ENCODE results near the gene JPT2.

The JPT2 gene

DNA sequence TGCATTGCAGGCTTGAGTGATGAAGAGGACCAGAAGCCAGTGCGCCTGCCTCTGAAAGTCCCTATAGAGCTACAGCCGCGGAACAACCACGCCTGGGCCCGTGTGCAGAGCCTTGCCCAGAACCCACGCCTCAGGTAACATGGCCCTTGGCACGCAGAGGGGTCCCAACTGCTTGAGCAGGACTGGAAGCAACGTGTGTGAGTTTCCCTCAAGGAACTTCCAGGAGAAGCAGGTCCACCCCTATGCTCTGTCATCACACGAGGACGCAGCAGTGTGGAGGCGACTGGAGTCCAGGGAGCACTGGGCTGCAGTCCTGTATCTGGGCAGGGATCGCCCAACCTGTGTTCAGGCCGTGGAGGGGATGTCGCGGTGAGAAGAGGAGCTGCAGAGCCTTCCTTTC lies 25.1 kb upstream of the JPT2 start:
- no peak for DNase-seq

DNA sequence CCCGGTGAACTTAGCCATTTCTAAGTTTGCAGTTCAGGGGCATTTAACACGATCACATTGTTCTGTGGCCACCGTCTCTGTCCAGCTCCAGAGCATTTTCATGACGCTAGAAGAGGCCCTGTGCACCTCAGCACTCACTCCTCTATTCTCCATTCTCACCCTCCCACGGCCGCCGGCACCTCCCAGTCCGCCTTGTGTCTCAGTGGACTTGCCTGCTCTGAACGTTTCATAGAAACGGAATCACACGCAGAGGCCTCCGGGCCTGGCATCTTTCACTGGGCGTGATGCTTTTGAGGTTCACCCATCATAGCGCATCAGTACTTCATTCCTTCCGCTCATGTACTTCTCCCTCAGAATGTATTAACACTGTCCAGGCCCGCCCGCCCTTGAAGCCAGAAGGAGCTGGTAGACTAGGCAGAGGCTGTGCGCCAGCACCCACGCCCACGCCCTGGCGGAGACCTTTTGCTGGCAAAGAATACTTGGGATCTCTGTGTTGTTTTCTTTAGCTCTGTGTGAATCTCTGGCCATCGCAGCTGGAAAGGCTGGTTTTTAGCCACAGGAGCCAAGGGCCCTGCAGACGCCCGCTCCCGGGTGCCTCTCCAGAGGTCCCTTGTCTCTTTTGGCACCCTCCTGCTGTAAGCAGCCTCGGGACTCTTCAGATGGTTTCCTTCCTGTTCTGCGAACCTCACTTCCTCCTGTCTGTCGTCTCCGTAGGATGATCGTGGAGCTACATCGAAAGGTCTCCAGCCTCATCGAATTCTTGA lies 23.4 kb upstream of the JPT2 start:
- no peak for DNase-seq

DNA sequence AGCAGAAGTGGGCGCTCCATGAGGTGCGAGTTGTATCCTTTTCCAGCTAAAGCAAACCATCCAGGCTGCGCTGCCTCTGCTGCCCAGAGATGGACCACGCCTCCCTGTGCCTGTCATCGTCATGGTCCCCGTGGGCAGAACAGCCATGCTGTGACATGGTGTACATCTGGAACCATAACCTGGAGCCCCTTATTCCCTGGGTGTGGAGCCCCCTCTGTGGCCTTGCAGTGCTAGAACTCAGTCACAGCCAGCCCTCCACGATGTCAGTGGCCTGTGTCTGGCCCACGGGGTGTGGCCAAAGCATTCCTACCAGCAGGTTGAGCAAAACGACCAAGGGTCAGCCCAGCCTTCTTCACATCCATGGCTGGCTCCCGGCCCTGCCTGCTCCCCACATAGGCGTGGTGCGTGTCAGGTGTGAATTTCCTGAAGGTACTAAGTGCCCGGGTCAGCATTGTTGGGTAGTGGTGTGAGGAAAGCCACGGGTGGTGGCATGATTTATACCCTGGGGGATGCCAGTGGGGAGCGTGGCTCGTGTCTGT lies 22.7 kb upstream of the JPT2 start:
- no peak for DNase-seq

DNA sequence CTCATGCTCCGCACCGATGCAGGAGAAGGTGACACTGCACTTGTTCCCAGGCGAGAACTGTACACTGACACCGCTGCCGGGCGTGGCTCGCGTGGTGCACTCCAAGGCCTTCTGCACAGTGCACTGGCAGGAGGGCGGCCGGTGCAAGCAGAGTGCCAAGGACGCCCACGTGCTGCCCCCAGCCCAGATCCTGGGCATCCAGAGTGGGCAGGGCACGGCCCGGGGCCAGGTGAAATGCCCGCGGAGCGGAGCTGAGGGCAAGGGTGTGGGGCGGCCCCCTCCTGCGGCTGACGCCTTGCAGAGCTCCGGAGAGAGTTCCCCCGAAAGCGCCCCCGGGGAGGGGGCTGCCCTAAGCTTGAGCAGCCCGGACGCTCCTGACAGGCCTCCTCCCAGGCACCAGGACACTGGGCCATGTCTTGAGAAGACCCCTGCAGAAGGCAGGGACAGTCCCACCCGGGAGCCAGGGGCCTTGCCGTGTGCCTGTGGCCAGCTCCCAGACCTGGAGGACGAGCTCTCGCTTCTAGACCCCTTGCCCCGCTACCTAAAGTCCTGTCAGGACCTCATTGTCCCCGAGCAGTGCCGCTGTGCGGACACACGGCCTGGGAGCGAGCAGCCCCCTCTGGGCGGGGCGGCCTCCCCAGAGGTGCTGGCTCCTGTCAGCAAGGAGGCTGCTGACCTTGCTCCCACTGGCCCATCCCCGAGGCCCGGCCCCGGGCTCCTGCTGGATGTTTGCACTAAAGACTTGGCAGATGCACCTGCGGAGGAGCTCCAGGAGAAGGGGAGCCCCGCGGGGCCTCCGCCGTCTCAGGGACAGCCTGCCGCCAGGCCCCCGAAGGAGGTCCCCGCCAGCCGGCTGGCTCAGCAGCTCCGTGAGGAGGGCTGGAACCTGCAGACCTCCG lies 21.9 kb upstream of the JPT2 start:
- no peak for DNase-seq

DNA sequence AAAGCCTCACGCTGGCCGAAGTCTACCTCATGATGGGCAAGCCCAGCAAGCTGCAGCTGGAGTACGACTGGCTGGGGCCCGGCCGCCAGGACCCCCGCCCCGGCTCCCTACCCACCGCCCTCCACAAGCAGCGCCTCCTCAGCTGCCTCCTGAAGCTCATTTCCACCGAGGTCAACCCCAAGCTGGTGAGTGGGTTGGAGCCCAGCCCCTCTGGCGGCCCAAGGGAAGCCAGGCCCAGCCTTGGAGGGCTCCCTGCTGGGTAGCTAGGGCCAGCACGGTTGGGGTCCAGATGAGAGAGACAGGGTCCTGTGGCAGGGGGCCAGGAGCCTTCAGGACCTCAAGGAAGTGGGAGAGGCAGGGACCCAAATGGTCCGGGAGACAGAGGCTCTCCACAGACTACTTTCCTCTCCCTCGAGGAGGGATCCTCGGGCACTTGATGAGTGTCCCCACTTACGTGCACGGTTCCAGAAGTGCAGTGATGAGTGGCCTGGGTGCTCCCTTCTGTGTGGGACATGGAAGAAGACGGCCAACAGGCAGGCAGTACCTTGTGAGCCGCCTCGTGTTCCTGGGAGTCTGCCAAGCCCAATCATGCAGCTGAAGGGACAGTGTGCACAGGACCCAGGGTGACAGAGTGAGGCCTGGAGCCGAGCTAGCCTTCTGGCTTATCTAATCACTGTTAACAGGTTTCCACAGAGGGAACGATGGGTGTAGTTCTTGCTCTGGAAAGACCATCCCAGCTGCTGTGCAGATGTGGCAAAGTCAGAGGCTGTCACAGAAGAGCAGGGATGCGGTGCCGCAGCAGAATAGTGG lies 21.1 kb upstream of the JPT2 start:
- peak; percentile 71 for DNase-seq

DNA sequence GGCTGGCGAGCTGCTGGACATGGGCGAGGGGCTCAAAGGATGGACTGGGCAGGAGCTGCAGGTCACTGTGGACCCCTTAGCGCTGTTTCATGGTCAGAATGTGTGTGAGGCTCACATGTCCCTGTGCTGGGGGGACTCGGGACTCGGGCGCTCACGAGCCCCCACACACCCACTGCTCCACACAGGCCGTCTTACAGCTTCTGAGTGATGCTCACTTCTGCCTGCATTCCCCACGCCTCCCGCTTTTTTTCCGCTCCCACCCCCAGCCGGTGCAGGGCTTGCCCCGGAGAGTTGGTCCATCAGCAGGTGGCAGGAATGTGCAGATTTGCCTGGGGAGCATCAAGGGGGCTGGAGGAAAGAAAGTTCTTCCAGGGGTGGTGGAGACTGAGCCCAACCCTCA lies 20.2 kb upstream of the JPT2 start:
- DNase-seq = no peak

DNA sequence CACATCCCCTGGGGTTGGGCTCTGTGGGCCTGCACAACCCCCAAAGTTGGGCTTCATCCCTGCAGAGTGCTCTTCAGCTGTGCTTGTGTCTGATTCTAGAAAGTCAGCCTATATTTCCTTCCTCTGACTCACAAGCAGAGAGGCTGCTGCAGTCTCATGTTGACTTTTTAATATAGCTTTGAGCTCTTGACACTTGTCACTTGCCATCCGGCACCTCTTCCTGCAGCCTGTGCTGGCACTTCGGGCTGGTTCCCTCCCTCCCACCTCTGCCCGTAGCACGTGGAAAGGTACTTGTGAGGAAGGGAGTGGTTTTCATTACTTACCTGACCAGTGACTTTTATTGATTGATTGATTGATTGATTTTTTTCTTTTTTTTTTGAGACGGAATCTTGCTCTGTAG lies 19.0 kb upstream of the JPT2 start:
- no peak for DNase-seq

DNA sequence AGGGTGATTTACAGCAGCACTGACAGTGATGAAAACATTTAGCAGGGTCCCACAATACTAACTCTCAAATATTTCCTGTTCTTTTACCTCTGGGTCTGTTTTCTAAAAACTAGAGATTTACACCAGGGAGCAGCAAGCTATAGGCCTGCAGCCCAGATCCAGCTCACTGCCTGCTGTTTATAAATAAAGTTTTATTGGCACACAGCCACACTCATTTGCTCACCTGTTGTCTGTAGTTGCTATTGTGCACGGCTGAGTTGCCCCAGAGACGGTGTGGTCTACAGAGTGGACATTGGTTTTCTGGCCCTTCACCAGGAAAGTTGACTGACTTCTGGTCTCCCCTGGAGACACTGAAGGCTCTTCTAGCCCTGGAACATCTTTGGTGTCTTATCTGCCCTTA lies 16.3 kb upstream of the JPT2 start:
- DNase-seq = no peak

DNA sequence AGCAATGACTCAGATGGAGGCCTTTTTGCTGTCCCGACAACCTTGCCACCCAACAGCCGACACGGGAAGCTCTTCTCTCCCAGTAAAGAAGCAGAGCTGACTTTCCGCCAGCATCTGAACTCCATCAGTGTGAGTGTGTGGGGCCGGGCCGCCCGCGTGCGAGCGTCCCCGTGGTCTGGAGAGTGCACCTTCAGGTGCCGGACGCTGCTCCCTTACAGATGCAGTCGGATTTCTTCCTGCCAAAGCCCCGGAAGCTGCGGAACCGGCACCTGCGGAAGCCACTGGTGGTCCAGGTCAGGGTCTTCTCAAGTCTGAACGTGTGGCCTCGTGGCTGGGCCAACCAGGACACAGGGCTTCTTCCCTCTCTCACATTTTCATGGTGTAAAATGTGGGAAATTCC lies 15.5 kb upstream of the JPT2 start:
- no peak for DNase-seq

DNA sequence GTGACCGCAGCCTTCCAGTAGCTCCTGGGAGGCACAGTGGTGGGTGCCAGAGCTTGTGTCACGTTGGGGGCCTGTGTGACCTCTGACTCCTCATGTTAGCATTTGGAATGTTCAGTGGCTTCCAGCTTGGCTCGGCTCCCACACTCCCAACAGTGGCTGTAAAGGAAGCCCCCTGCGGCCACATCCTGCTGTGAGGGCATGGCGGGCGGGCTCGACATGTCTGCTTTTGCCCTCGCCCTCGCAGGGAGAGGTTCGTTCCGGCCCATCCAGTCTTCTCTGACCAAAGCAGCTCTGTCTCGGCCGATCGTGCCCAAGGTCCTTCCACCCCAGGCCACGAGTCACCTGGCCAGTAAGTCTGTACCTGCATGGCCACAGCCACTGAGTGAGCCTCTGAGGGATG lies 12.2 kb upstream of the JPT2 start:
- no peak for DNase-seq

DNA sequence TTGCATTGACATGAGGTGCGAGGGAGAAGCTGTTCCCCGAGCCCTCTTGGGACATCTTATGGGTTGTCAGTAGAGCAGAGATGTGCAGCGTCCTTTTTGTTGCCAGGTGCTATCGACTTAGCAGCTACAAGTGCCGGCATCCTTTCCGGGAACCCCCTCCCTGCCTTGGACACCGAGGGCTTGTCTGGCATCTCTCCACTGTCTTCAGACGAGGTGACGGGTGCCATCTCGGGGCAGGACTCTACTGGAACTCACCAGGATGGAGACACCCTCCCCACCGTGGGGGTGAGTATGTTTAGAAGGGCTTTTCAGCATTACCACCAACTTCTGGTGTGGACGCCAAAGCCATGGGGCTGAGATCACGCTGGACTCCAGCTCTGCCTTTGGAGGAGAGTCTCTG lies 11.8 kb upstream of the JPT2 start:
- DNase-seq = no peak

DNA sequence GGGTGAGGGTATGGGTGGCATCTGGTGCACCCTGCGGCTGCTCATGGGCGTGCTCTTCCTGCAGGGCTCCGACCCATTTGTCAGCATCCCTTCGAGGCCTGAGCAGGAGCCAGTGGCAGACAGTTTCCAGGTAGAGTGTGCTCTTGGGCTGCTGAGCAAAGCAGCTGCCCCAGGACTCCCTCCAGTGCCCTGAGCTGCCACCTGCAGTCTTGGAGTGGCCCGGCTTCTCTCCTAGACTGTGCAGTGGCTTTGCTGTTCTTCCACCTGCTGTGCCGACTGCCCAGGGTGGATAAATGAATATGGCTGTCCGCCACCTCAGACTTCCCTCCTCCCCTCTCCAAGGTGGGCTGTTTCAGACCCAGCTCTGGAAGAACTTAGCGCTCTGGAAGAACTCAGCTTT lies 10.8 kb upstream of the JPT2 start:
- DNase-seq = no peak

DNA sequence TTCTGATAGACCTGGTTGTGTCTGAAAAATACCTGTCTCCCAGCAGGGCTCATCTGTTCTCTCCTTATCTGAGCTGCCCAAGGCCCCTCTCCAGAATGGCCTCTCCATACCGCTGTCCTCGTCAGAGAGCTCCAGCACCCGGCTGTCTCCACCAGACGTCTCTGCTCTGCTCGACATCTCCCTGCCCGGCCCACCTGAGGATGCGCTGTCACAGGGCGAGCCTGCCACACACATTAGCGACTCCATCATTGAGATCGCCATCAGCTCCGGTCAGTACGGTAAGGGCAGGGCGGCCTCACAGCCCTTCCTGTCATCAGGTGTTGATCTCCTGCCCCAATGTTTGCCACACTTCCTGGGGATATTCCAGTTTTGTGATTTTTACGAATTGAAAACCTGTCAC lies 10.2 kb upstream of the JPT2 start:
- no peak for DNase-seq

DNA sequence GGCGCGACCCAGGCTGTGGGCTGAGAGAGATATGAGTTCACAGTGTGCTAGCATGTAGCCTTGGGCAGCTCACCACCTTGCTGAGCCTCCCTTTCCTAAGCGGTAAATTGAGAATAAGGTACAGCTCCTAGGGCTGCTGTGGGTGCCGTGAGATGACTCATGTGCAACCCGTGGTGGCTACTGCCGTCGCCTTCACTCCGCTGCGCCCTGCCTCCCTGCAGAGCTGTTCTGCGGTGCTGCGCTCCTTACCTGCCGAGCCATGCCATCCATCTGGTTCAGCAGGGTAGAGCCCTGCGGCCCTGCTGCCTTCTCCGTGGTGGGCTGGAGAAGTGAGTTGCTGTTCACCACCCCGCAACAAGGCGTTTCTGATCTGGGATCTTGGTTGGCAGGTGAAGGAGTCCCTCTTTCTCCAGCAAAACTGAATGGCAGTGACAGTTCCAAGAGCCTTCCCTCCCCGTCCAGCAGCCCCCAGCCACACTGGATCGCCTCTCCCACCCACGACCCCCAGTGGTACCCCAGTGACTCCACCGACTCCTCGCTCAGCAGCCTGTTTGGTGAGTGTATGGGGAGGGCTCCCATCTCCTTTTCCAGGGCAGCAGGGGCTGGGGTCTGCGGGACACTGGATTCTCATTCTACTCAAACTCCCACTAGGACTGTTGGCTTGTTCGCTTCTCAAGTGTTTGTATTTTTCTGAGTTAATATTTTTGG lies 9.3 kb upstream of the JPT2 start:
- DNase-seq = no peak

DNA sequence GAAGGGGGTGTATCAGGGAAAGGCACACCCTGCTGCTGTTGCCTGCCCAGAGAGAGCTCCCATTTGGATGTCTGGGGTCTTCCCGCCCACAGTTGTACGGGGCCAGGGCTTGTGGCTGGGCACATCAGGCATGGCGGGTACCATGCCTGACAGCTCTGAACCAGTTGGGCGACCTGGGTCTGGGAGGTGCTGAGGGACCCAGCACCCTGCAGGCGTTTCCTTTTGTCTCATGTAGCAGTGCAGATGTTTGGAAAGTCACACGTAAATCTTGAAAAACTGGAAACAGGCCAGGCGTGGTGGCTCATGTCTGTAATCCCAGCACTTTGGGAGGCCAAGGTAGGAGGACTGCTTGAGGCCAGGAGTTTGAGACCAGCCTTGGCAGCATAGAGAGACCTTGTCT lies 8.4 kb upstream of the JPT2 start:
- no peak for DNase-seq

DNA sequence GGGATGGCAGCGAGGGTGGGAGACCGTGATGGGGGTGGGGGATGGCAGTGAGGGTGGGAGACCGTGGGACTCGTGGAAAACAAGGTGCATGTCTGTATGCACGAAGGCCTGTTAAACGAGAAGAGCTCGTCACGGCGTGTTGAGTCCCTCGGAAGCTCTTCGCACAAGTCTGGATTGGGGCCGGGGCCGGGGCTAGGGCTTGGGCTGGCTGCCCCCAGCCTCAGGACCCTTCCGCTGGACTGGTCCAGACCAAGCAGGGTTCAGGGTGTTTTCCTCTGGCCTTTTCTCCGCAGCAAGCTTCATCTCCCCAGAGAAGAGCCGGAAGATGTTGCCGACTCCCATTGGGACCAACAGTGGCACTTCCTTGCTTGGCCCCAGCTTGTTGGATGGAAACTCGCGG lies 7.7 kb upstream of the JPT2 start:
- DNase-seq = no peak

DNA sequence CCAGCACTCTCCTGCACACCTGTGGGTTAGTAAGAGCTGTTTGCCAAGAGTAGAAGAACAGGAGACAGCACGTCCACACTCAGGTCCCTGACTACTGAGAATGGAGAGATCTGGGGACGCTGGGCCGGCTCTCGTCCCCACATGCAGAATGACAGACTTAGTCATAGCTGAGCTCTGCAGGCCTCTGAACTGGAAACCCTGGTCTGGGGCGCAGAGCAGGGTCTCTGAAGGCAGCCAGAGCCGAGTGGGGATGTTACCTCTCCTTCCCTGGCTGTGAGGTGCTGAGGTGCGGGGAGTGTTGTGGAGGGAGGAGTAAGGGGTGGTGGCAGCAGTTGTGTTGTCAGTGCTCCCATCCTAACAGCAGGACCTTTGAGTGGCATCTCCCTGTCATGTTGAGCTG lies 7.2 kb upstream of the JPT2 start:
- no peak for DNase-seq

DNA sequence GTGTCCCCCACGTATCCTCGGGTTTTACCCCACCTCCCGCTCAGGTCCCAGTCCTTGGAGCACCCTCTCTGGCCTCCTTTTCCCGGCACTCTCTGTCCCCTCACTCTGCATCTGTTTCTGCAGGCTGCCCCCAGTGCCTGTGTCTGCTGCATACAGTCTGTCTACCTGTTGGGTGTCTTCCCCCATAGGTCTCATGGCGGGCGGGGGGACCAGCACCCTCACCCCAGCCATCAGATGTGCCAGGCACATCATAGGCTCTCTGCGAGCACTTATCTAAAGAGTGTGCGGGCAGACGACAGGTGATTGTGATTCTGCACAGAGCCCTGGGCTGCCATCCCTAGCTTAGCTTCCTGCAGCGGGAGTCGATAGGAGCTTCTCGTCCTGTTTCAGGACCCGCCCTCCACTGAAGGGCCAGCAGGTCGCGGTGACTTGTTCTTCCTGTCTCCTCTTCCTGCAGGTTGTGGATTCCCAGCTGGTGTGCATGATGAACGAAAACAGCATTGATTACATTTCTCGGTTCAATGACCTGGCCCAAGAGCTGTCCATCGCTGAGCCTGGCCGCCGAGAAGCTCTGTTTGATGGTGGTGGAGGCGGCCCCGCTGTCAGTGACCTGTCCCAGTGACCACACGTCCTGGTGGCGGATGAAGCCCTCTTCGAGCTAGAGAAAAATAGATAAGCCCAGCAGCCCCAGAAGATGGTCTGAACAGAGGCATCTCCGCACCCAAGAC lies 4.5 kb upstream of the JPT2 start:
- DNase-seq = no peak

DNA sequence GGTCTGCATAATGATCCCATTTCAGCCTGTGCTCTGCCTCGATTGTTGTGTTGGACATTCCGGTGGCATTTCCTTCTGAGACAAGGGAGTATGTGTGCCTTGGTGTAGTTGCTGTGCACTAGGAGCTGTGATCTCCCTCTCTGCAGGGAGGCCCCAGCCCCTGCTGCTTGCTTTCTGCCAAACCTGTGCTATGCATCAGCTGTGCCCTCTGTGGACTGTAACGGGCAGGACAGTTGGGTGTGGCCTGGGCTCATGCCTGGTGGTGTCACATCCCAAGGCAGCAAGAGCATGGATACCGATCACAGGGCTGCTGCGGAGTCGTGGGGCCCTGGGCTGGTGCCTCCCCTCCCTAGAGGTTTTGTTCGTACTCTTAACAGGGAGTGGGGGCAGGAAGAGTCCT lies 3.8 kb upstream of the JPT2 start:
- DNase-seq = peak; percentile 10

DNA sequence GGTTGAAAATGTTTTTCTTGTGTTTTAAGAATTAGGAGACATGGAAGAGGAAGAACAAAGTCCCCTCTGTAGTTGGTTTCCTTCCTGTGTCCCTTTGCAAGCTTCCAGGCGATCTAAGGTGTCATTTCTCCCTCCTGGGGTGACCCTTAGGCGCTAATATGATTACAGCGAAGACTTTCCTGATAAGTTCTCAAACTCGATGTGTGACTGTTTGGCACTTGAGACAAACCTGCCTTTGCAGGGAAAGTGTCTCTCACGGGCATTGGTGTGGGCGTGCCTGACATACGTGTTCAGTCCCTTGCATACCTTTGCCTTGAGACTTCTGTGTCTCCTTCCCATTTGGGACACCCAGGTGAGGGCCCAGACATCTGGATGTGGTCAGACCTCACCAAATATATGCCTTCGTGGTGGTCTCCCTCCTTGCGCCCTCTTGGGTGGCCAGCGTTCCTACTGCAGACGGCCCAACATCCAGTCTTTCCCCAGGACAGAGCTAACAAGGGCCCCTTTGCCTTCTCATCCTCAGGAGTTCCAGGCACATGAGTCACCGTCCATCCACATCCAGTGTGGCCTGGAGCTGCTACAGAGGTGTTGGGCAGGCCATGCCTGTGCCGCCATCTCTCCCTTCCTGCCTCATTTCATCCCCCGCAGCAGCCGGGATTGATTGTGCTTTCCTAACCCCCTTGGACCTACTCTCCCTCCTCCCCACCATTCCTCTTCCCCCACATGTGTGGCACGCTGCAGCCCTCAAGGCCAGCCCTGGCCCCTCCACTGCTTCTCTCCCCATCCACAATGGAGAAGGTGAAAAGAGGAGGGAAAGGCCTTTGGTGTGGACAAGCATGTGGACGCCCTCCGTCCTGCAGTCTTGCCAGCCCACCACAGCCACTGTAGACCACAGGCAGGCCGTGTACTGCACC lies 3.1 kb upstream of the JPT2 start:
- DNase-seq = no peak

DNA sequence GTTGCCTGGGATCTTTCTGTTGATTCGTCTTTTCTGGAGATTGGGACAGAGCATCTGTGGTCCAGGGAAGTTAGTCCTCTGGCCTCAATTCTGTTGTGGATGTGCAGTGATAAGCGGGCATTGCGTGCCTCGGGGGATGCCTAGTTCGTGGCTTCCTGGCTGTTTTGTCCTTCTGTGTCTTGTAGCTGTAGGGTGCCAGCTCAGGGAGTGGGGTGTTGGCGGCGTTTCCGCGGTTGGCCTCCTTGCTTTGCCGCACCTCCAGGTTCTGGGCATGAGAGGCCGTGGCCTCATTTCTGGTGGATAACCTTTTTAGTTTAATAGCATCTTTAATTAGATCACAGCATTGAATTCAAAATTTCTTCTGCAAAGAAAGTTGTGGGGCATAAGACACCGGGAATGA lies 1.4 kb upstream of the JPT2 start:
- no peak for DNase-seq

Data from hematopoietic multipotent progenitor cell treated with erythropoietin and hydrocortisone succinate and interleukin-3 and kit ligand, for 4 days (in vitro differentiated cells).